Gastroesophageal sphincter (tissue), 3 donors: ENCODE data around the gene UEVLD.

Source experiments
- CTCF ChIP-seq, 4 experiments: fragments of 200-600 bp in 2 of 4; fragments of 450-650 bp in 2 of 4; sonication (generic) in 1 of 4; IDR thresholded peaks; one replicate each; pipeline ENCODE4 v1.5.1; 2017 to 2019; ENCODE audit warnings: antibody characterized with exemption in 4 of 4, mild to moderate bottlenecking in 2 of 4, moderate library complexity in 2 of 4
- EP300 ChIP-seq: sonication (generic); formaldehyde crosslinking; IDR thresholded peaks from one replicate; pipeline ENCODE4 v1.6.1; 2017; ENCODE audit warnings: antibody characterized with exemption, mild to moderate bottlenecking

DNA sequence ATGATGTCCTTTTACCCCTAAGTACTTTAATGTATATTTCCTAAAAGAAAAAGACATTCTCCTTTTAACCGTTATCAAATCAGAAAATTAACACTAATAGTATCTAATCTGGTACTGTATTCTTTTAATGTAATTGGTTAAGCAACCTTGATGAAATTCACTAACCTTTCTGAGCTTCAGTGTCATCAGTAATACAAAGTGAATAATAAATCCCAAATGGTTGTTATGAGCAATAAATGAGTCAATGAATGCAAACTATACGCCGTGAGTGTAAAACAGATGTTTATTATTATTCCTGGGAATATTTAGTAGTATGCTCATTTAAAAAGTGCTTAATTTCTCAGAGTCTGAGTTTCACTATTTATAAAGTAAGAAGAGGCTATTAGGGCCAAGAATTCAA, 21.5 kb downstream of the UEVLD start:
- TF ChIP-seq CTCF (IDR thresholded peaks at IDR 0.05) (no peak), EP300 (no peak)
